GM19240 (cell line): ENCODE measurements around the gene PCDHB10.
"Not testable (repeated sequence)": the region's sequence is repeated elsewhere in the genome, so short reads cannot be mapped to it uniquely, and the experiment has no call there.

Experiments used
- DNase-seq: peaks from one replicate; pipeline ENCODE4 v3.0.0; 2011; ENCODE audit warnings: low spot score; ENCODE audit not compliant: insufficient read length

The PCDHB10 gene

GRCh38 chr5:141186897-141187512 lies 5.1 kb upstream of the PCDHB10 start, which contains the start of gene PCDHB9:
TSS of gene PCDHB9 (plus strand) at chr5:141187161. CDS start at chr5:141187319, 158 bp downstream.
- DNase-seq = no peak

GRCh38 chr5:141188682-141189081 lies 3.5 kb upstream of the PCDHB10 start:
- not testable (repeated sequence) for DNase-seq

DNA sequence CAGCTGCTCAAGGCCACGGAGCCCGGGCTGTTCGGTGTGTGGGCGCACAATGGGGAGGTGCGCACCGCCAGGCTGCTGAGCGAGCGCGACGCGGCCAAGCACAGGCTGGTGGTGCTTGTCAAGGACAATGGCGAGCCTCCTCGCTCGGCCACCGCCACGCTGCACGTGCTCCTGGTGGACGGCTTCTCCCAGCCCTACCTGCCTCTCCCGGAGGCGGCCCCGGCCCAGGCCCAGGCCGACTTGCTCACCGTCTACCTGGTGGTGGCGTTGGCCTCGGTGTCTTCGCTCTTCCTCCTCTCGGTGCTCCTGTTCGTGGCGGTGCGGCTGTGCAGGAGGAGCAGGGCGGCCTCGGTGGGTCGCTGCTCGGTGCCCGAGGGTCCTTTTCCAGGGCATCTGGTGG lies 3.0 kb upstream of the PCDHB10 start:
- DNase-seq = not testable (repeated sequence)

DNA sequence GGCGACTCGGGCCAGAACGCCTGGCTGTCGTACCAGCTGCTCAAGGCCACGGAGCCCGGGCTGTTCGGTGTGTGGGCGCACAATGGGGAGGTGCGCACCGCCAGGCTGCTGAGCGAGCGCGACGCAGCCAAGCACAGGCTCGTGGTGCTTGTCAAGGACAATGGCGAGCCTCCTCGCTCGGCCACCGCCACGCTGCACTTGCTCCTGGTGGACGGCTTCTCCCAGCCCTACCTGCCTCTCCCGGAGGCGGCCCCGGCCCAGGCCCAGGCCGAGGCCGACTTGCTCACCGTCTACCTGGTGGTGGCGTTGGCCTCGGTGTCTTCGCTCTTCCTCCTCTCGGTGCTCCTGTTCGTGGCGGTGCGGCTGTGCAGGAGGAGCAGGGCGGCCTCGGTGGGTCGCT lies 2.2 kb downstream of the PCDHB10 start:
- not testable (repeated sequence) for DNase-seq

GRCh38 chr5:141196363-141196762 lies 4.2 kb downstream of the PCDHB10 start:
- no peak for DNase-seq

GRCh38 chr5:141199359-141200235 lies 7.4 kb downstream of the PCDHB10 start, which contains the start of gene PCDHB11:
TSS of gene PCDHB11 (plus strand) at chr5:141199627. CDS start at chr5:141199775, 148 bp downstream.
- DNase-seq = no peak

GRCh38 chr5:141201126-141201525 lies 9.0 kb downstream of the PCDHB10 start:
- DNase-seq = not testable (repeated sequence)

GRCh38 chr5:141201646-141202045 lies 9.5 kb downstream of the PCDHB10 start:
- not testable (repeated sequence) for DNase-seq

DNA sequence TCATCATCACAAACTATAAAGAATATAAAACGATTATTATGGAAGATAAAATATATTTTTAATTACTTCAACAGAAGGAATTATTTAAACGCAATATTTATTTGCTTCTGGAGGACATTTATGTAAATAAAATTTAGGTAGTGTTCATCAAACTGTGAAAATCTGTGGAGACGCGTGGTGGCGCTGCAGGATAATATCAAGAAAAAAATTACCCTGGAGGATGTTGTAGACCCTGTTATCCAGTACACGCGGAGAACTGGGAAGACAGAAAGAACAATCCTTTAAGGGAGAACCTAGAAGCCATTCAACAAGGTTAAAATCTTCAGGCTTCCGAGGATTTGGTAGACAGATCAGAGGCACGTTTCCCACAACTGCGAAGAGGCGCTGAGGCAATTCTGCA lies 16.3 kb downstream of the PCDHB10 start, which contains the start of gene PCDHB12:
Gene PCDHB12, plus strand, starts transcription at position 242 of the 400 bp plus-strand sequence. CDS start 189 bp downstream, outside the sequence.
- no peak for DNase-seq

- DNase-seq = not testable (repeated sequence)
These were observed 18.1 kb downstream of the PCDHB10 start for GRCh38 chr5:141210281-141210680.

DNA sequence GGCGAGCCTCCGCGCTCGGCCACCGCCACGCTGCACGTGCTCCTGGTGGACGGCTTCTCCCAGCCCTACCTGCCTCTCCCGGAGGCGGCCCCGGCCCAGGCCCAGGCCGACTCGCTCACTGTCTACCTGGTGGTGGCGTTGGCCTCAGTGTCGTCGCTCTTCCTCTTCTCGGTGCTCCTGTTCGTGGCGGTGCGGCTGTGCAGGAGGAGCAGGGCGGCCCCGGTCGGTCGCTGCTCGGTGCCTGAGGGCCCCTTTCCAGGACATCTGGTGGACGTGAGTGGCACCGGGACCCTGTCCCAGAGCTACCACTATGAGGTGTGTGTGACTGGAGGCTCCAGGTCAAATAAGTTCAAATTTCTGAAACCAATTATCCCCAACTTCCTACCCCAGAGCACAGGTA lies 18.7 kb downstream of the PCDHB10 start:
- DNase-seq = not testable (repeated sequence)

DNA sequence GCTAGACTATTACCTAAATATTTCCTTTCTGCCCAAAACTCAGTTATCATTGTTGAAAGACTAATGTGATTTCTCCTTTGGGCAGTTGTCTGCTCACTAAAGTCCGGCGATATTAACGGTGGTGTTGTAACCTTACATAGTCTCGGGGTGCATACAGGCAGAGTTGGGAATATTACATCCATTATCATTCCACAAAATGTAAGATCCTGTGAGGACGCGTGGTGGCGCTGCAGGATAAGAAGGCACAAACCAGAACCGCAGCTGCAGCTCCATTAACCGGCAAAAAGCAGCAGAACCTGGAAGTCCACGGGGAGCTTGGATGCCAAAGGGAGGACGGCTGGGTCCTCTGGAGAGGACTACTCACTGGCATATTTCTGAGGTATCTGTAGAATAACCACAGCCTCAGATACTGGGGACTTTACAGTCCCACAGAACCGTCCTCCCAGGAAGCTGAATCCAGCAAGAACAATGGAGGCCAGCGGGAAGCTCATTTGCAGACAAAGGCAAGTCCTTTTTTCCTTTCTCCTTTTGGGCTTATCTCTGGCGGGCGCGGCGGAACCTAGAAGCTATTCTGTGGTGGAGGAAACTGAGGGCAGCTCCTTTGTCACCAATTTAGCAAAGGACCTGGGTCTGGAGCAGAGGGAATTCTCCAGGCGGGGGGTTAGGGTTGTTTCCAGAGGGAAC lies 21.6 kb downstream of the PCDHB10 start, which contains the start of gene PCDHB13:
Gene PCDHB13, plus strand, starts transcription at position 264 of the 684 bp plus-strand sequence. Its CDS starts 205 bp downstream, at position 469.
- DNase-seq = not testable (repeated sequence)

DNA sequence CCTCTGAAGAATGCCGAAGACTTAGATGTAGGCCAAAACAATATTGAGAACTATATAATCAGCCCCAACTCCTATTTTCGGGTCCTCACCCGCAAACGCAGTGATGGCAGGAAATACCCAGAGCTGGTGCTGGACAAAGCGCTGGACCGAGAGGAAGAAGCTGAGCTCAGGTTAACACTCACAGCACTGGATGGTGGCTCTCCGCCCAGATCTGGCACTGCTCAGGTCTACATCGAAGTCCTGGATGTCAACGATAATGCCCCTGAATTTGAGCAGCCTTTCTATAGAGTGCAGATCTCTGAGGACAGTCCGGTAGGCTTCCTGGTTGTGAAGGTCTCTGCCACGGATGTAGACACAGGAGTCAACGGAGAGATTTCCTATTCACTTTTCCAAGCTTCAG lies 22.4 kb downstream of the PCDHB10 start:
- DNase-seq = not testable (repeated sequence)

DNA sequence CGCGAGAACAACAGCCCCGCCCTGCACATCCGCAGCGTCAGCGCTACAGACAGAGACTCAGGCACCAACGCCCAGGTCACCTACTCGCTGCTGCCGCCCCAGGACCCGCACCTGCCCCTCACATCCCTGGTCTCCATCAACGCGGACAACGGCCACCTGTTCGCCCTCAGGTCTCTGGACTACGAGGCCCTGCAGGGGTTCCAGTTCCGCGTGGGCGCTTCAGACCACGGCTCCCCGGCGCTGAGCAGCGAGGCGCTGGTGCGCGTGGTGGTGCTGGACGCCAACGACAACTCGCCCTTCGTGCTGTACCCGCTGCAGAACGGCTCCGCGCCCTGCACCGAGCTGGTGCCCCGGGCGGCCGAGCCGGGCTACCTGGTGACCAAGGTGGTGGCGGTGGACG lies 23.4 kb downstream of the PCDHB10 start:
- DNase-seq = not testable (repeated sequence)

GRCh38 chr5:141216035-141216434 lies 23.9 kb downstream of the PCDHB10 start:
- not testable (repeated sequence) for DNase-seq

GRCh38 chr5:141223112-141223783 lies 31.1 kb downstream of the PCDHB10 start, which contains the start of gene PCDHB14:
TSS of gene PCDHB14 (plus strand) at chr5:141223343. CDS start at chr5:141223506, 163 bp downstream.
- no peak for DNase-seq

- not testable (repeated sequence) for DNase-seq
These were observed 32.7 kb downstream of the PCDHB10 start for GRCh38 chr5:141224844-141225243.

- DNase-seq = not testable (repeated sequence)
These were observed 33.3 kb downstream of the PCDHB10 start for GRCh38 chr5:141225421-141225820.

DNA sequence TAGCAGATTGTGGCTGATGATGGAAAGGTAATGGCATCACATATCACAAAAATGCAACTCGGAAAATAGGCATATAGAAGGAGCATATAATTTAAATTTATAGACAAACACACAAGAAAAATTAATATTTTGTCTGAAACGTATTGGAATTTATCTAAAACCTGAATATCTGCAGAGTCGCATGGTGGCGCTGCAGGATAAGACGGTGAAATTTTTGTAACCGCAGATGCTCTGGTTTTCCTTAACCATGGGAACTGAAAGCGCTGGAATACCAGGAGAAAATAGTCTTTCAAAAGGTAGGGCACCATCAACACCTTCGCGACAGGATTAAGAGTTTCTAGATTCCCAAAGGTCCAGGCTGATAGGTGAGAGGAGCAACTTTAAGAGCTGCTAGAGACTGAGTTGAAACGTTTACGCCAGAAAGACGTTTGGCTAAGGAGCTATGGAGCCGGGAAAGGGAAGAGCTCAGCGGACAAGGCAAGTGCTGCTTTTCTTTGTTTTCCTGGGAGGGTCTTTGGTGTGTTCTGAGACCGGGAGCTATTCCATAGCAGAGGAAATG lies 42.0 kb downstream of the PCDHB10 start:
- DNase-seq = no peak

DNA sequence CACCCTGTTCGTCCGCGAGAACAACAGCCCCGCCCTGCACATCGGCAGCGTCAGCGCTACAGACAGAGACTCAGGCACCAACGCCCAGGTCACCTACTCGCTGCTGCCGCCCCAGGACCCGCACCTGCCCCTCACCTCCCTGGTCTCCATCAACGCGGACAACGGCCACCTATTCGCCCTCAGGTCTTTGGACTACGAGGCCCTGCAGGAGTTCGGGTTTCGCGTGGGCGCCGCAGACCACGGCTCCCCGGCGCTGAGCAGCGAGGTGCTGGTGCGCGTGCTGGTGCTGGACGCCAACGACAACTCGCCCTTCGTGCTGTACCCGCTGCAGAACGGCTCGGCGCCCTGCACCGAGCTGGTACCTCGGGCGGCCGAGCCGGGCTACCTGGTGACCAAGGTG lies 43.8 kb downstream of the PCDHB10 start:
- DNase-seq = not testable (repeated sequence)
